SK-N-SH treated with all-trans-retinoic acid at 6 μM for 48 hours (cell line): ENCODE measurements around the gene ITIH4.

Experiments
- ATAC-seq: fragments of 200-7000 bp; cut with Tn5 transposase; 3 replicates; pipeline ENCODE4 v1.9.1; 2020; ENCODE audit warnings: mild to moderate bottlenecking, moderate library complexity
- ARNTL ChIP-seq: fragments of 450-650 bp; formaldehyde crosslinking; IDR thresholded peaks from 2 replicates; pipeline ENCODE4 v1.5.0; 2020; ENCODE audit warnings: low read depth, mild to moderate bottlenecking, moderate library complexity, borderline replicate concordance
- BACH2 ChIP-seq: fragments of 250-450 bp; sonication (Bioruptor Pico); IDR thresholded peaks from 2 replicates; pipeline ENCODE4 v1.9.0; 2021; ENCODE audit warnings: mild to moderate bottlenecking, borderline replicate concordance
- CSDC2 ChIP-seq: fragments of 250-450 bp; sonication (Bioruptor Pico); IDR thresholded peaks from 2 replicates; pipeline ENCODE4 v1.5.0; 2020; ENCODE audit warnings: mild to moderate bottlenecking, moderate library complexity
- ESRRG ChIP-seq: fragments of 250-450 bp; sonication (Bioruptor Pico); IDR thresholded peaks from 2 replicates; pipeline ENCODE4 v1.6.1; 2021; ENCODE audit warnings: mild to moderate bottlenecking
- GLIS3 ChIP-seq: fragments of 250-450 bp; sonication (Bioruptor Pico); IDR thresholded peaks from 2 replicates; pipeline ENCODE4 v1.5.0; 2020; ENCODE audit warnings: mild to moderate bottlenecking, moderate library complexity
- ISL1 ChIP-seq: fragments of 250-450 bp; sonication (Bioruptor Pico); IDR thresholded peaks from 2 replicates; pipeline ENCODE4 v2.1.2; 2022; ENCODE audit warnings: mild to moderate bottlenecking, moderate library complexity
- OSR1 ChIP-seq: fragments of 250-450 bp; sonication (Bioruptor Pico); IDR thresholded peaks from 2 replicates; pipeline ENCODE4 v1.8.0; 2022; ENCODE audit warnings: moderate library complexity, mild to moderate bottlenecking, inconsistent platforms
- POU6F1 ChIP-seq: fragments of 250-450 bp; sonication (Bioruptor Pico); IDR thresholded peaks from 2 replicates; pipeline ENCODE4 v1.8.0; 2021; ENCODE audit warnings: low read depth, mild to moderate bottlenecking, moderate library complexity, borderline replicate concordance
- PPARA ChIP-seq: fragments of 250-450 bp; sonication (Bioruptor Pico); IDR thresholded peaks from 2 replicates; pipeline ENCODE4 v1.5.0; 2020; ENCODE audit warnings: mild to moderate bottlenecking, borderline replicate concordance
- RARB ChIP-seq: fragments of 250-450 bp; sonication (Bioruptor Pico); IDR thresholded peaks from 2 replicates; pipeline ENCODE4 v1.8.0; 2021; ENCODE audit warnings: mild to moderate bottlenecking, moderate library complexity
- TCF4 ChIP-seq: fragments of 250-450 bp; sonication (Bioruptor Pico); IDR thresholded peaks from 2 replicates; pipeline ENCODE4 v1.8.0; 2021; ENCODE audit warnings: mild to moderate bottlenecking, moderate library complexity, borderline replicate concordance
- TOX ChIP-seq: fragments of 250-450 bp; sonication (Bioruptor Pico); IDR thresholded peaks from 2 replicates; pipeline ENCODE4 v1.8.0; 2021; ENCODE audit warnings: mild to moderate bottlenecking, moderate library complexity, borderline replicate concordance
- ZC3H10 ChIP-seq: fragments of 250-450 bp; sonication (Bioruptor Pico); IDR thresholded peaks from 2 replicates; pipeline ENCODE4 v1.5.1; 2021; ENCODE audit warnings: mild to moderate bottlenecking, moderate library complexity
- ZFP3 ChIP-seq: fragments of 250-450 bp; sonication (Bioruptor Pico); IDR thresholded peaks from 2 replicates; pipeline ENCODE4 v1.5.0; 2020; ENCODE audit warnings: mild to moderate bottlenecking, moderate library complexity
- ZFP30 ChIP-seq: fragments of 450-650 bp; formaldehyde crosslinking; IDR thresholded peaks from 2 replicates; pipeline ENCODE4 v1.5.0; 2022; ENCODE audit warnings: mild to moderate bottlenecking, moderate library complexity
- ZNF565 ChIP-seq: fragments of 450-650 bp; formaldehyde crosslinking; conservative IDR thresholded peaks from 2 replicates; pipeline ENCODE4 v1.5.0; 2020; ENCODE audit warnings: low read depth, mild to moderate bottlenecking, moderate library complexity
- ZNF70 ChIP-seq: fragments of 450-650 bp; formaldehyde crosslinking; IDR thresholded peaks from 2 replicates; pipeline ENCODE4 v1.5.0; 2020; ENCODE audit warnings: mild to moderate bottlenecking, moderate library complexity
- ZNF8 ChIP-seq: fragments of 450-650 bp; formaldehyde crosslinking; IDR thresholded peaks from 2 replicates; pipeline ENCODE4 v1.5.0; 2020; ENCODE audit warnings: mild to moderate bottlenecking, moderate library complexity
- TF ChIP-seq, protein P1 (sequence below): fragments of 250-450 bp; sonication (Bioruptor Pico); IDR thresholded peaks from 2 replicates; pipeline ENCODE4 v1.5.0; 2020; ENCODE audit warnings: mild to moderate bottlenecking, moderate library complexity
- TF ChIP-seq, protein P2 (sequence below): fragments of 250-450 bp; sonication (Bioruptor Pico); IDR thresholded peaks from 2 replicates; pipeline ENCODE4 v1.5.1; 2020; ENCODE audit warnings: low read depth, mild to moderate bottlenecking, moderate library complexity
- TF ChIP-seq, protein P3 (sequence below): fragments of 250-450 bp; sonication (Bioruptor Pico); IDR thresholded peaks from 2 replicates; pipeline ENCODE4 v1.5.1; 2021; ENCODE audit warnings: mild to moderate bottlenecking, moderate library complexity

ITIH4 gene

DNA sequence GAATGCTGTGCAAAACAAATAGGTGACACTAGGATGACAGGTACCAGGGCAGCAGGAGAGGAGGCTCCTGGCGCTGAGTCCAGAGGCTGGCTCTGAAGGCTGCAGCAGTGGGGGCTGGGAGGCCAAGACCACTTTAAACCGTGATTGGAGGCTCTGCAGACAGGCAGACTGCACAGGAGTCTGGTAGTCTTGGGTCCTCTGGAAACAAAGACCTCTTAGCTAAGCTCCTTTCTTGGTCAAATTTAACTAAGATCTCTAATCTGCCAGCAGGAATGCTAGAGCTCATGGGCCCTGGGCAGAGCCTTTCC is 8.8 kb upstream of the ITIH4 start:
- ATAC-seq: no peak
- TF ChIP-seq ZFP3 (CRISPR knock-in tag): no peak

GRCh38 chr3:52838561-52839267 is 8.2 kb upstream of the ITIH4 start:
- no peak for ATAC-seq
- no peak for TF ChIP-seq RARB
- no peak for TF ChIP-seq ZNF70 (CRISPR knock-in tag)
- TF ChIP-seq ISL1 (CRISPR knock-in tag): no peak
- TF ChIP-seq ZNF8 (CRISPR knock-in tag): no peak
- no peak for TF ChIP-seq ZC3H10
- TF ChIP-seq PPARA (CRISPR knock-in tag): no peak
- no peak for TF ChIP-seq OSR1 (CRISPR knock-in tag)
- TF ChIP-seq ZNF565 (CRISPR knock-in tag): no peak
- TF ChIP-seq BACH2: no peak
- TF ChIP-seq CSDC2 (CRISPR knock-in tag): no peak
- TF ChIP-seq, protein P1, sequence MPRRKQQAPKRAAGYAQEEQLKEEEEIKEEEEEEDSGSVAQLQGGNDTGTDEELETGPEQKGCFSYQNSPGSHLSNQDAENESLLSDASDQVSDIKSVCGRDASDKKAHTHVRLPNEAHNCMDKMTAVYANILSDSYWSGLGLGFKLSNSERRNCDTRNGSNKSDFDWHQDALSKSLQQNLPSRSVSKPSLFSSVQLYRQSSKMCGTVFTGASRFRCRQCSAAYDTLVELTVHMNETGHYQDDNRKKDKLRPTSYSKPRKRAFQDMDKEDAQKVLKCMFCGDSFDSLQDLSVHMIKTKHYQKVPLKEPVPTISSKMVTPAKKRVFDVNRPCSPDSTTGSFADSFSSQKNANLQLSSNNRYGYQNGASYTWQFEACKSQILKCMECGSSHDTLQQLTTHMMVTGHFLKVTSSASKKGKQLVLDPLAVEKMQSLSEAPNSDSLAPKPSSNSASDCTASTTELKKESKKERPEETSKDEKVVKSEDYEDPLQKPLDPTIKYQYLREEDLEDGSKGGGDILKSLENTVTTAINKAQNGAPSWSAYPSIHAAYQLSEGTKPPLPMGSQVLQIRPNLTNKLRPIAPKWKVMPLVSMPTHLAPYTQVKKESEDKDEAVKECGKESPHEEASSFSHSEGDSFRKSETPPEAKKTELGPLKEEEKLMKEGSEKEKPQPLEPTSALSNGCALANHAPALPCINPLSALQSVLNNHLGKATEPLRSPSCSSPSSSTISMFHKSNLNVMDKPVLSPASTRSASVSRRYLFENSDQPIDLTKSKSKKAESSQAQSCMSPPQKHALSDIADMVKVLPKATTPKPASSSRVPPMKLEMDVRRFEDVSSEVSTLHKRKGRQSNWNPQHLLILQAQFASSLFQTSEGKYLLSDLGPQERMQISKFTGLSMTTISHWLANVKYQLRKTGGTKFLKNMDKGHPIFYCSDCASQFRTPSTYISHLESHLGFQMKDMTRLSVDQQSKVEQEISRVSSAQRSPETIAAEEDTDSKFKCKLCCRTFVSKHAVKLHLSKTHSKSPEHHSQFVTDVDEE (CRISPR knock-in tag): no peak
- no peak for TF ChIP-seq TCF4 (CRISPR knock-in tag)
- no peak for TF ChIP-seq GLIS3 (CRISPR knock-in tag)
- TF ChIP-seq, protein P2, sequence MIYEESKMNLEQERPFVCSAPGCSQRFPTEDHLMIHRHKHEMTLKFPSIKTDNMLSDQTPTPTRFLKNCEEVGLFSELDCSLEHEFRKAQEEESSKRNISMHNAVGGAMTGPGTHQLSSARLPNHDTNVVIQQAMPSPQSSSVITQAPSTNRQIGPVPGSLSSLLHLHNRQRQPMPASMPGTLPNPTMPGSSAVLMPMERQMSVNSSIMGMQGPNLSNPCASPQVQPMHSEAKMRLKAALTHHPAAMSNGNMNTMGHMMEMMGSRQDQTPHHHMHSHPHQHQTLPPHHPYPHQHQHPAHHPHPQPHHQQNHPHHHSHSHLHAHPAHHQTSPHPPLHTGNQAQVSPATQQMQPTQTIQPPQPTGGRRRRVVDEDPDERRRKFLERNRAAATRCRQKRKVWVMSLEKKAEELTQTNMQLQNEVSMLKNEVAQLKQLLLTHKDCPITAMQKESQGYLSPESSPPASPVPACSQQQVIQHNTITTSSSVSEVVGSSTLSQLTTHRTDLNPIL (CRISPR knock-in tag): no peak
- TF ChIP-seq, protein P3, sequence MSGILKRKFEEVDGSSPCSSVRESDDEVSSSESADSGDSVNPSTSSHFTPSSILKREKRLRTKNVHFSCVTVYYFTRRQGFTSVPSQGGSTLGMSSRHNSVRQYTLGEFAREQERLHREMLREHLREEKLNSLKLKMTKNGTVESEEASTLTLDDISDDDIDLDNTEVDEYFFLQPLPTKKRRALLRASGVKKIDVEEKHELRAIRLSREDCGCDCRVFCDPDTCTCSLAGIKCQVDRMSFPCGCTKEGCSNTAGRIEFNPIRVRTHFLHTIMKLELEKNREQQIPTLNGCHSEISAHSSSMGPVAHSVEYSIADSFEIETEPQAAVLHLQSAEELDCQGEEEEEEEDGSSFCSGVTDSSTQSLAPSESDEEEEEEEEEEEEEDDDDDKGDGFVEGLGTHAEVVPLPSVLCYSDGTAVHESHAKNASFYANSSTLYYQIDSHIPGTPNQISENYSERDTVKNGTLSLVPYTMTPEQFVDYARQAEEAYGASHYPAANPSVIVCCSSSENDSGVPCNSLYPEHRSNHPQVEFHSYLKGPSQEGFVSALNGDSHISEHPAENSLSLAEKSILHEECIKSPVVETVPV (CRISPR knock-in tag): no peak
- no peak for TF ChIP-seq ZFP3 (CRISPR knock-in tag)
- TF ChIP-seq TOX (CRISPR knock-in tag): no peak
- no peak for TF ChIP-seq ESRRG (CRISPR knock-in tag)
- TF ChIP-seq ZFP30: no peak

- ATAC-seq: no peak
- TF ChIP-seq POU6F1 (CRISPR knock-in tag) (no peak), ZFP30 (no peak), BACH2 (no peak), CSDC2 (CRISPR knock-in tag) (no peak), GLIS3 (CRISPR knock-in tag) (no peak), RARB (no peak), TCF4 (CRISPR knock-in tag) (no peak), ESRRG (CRISPR knock-in tag) (no peak)
- TF ChIP-seq, protein P2 (CRISPR knock-in tag): no peak
- TF ChIP-seq, all 23 proteins: peak for 0
Measured at GRCh38 chr3:52836986-52837385, 6.5 kb upstream of the ITIH4 start.

GRCh38 chr3:52836471-52836845 is 6.0 kb upstream of the ITIH4 start:
- no peak for ATAC-seq
- TF ChIP-seq ZFP30: no peak
- TF ChIP-seq, protein P3 (CRISPR knock-in tag): no peak
- TF ChIP-seq ZNF70 (CRISPR knock-in tag): no peak
- TF ChIP-seq RARB: no peak
- TF ChIP-seq, protein P2 (CRISPR knock-in tag): no peak
- no peak for TF ChIP-seq ARNTL
- no peak for TF ChIP-seq POU6F1 (CRISPR knock-in tag)
- no peak for TF ChIP-seq ISL1 (CRISPR knock-in tag)
- TF ChIP-seq TOX (CRISPR knock-in tag): no peak
- TF ChIP-seq TCF4 (CRISPR knock-in tag): no peak
- TF ChIP-seq BACH2: no peak
- TF ChIP-seq PPARA (CRISPR knock-in tag): no peak
- no peak for TF ChIP-seq ESRRG (CRISPR knock-in tag)
